PC-9 (cell line): ENCODE data around the gene ABHD17A. TPM values are rescaled to one million over a fixed set of nuclear protein-coding genes. Genes with fewer than 3 reads are reported as not detected.

Source experiments
- BruUV-seq: library from RNA; stranded (reverse); fragments of 400-500 nt; replicated peaks from 2 replicates; lab custom pipeline; 2021; lab: Mats Ljungman, UMichigan
- CTCF ChIA-PET: fragments of 300-600 bp; sonication (Branson Sonifier 250); formaldehyde crosslinking; loops from one replicate; lab custom pipeline; 2022; ENCODE audit warnings: antibody characterized with exemption; lab: Charles Lee
- POLR2A ChIA-PET: fragments of 300-600 bp; sonication (Branson Sonifier 250); formaldehyde crosslinking; loops from one replicate; lab custom pipeline; 2022; ENCODE audit warnings: antibody characterized with exemption; ENCODE audit not compliant: unreplicated experiment; lab: Charles Lee
- DNase-seq, 2 experiments: peaks; one replicate each; pipeline versions ENCODE4 v3.0.0 to v3.0.0-alpha.2; 2015 to 2022; ENCODE audit warnings: mixed read lengths in 1 of 2
- H2AFZ ChIP-seq: fragments of 200-600 bp; sonication (generic); 2 replicates; pipeline ENCODE4 v1.8.1; 2017; ENCODE audit warnings: antibody characterized with exemption
- H3F3A ChIP-seq: fragments of 200-600 bp; sonication (generic); 2 replicates; pipeline ENCODE4 v1.8.1; 2017; ENCODE audit warnings: antibody characterized with exemption, mild to moderate bottlenecking, low read depth; ENCODE audit not compliant: insufficient read depth
- H3K27ac ChIP-seq: fragments of 200-600 bp; sonication (generic); 2 replicates; pipeline ENCODE4 v1.6.1; 2016; ENCODE audit warnings: mixed run types
- H3K27me3 ChIP-seq: fragments of 200-600 bp; sonication (generic); 2 replicates; pipeline ENCODE4 v1.6.1; 2016; ENCODE audit warnings: low read depth, mixed run types; ENCODE audit not compliant: insufficient read depth
- H3K36me3 ChIP-seq: fragments of 200-600 bp; sonication (generic); 2 replicates; pipeline ENCODE4 v1.6.1; 2016; ENCODE audit warnings: low read depth, mixed run types
- H3K4me1 ChIP-seq: fragments of 200-600 bp; sonication (generic); replicated peaks from 2 replicates; pipeline ENCODE4 v1.6.1; 2016; ENCODE audit warnings: mixed run types; ENCODE audit not compliant: insufficient read depth
- H3K4me2 ChIP-seq: fragments of 200-600 bp; sonication (generic); 2 replicates; pipeline ENCODE4 v1.6.1; 2017; ENCODE audit warnings: mixed run types
- H3K4me3 ChIP-seq: fragments of 200-600 bp; sonication (generic); 2 replicates; pipeline ENCODE4 v1.6.1; 2016; ENCODE audit warnings: mixed run types
- H3K79me2 ChIP-seq: fragments of 200-600 bp; sonication (generic); 2 replicates; pipeline ENCODE4 v1.6.1; 2017; ENCODE audit warnings: low read depth, mixed run types
- H3K9me2 ChIP-seq: fragments of 200-600 bp; sonication (generic); 2 replicates; pipeline ENCODE4 v1.8.1; 2017; ENCODE audit warnings: mild to moderate bottlenecking; ENCODE audit not compliant: insufficient read depth
- H3K9me3 ChIP-seq: fragments of 200-600 bp; sonication (generic); 2 replicates; pipeline ENCODE4 v1.8.1; 2016; ENCODE audit warnings: low read depth; ENCODE audit not compliant: insufficient read depth
- H4K20me1 ChIP-seq: fragments of 200-600 bp; sonication (generic); 2 replicates; pipeline ENCODE4 v1.8.1; 2017; ENCODE audit not compliant: insufficient read depth
- CTCF ChIP-seq: fragments of 200-600 bp; sonication (generic); conservative IDR thresholded peaks from 2 replicates; pipeline ENCODE4 v1.6.1; 2017; ENCODE audit warnings: mixed run types, antibody characterized with exemption, mild to moderate bottlenecking, moderate library complexity
- EZH2 ChIP-seq: fragments of 200-600 bp; sonication (generic); IDR thresholded peaks from 2 replicates; pipeline ENCODE4 v1.8.0; 2017; ENCODE audit warnings: antibody characterized with exemption, low read depth
- intact Hi-C: fragments of 100-400 bp; cut with micrococcal nuclease; formaldehyde crosslinking; loops from one replicate; pipeline ENCODE4 v1.10.0; 2022; ENCODE audit not compliant: unreplicated experiment
- total RNA-seq: library from RNA; stranded (reverse); gene quantifications from 2 replicates; pipeline ENCODE4 v1.2.3, GENCODE V29; 2021

ABHD17A gene
- total RNA-seq, 1 experiment from 2014 or later: 35.9 TPM

DNA sequence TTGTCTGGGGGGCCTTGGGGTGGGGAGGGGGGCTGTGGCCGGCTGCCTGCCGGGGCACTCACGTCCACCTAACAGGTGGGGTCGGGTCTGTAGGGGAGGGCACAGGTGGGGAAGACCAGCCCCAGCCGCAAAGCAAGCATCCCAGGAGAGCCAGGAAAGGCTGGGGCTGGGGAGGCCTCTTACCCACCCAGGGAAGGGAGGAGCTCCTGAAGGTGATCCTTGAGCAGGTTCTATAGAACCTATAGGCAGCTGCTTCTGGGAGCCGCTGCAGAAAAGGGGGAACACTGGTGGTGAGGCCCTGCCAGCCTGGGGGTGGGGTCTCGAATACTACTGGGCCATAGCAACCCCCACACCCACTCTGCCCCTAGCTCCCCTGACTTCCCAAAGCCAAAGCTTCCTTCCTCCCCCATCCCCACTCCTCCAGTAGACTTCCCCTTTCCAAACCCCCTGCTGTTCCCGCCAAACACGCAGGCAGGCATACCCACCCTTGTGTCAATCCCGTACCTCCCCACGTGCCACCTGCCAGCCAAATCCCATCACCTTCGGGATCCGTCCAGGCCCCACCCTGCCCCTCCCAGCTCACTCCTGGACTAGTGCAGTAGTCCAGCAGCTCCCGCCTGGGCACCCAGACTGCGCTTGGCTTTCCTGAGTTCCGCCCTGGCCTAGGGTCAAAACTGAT is 27.5 kb downstream of the ABHD17A start:
- H3K27me3 ChIP-seq: no peaks in the 10 kb centered on the region
- H4K20me1 ChIP-seq: peaks cover 53% of the 10 kb centered on the region
- no peaks in the 10 kb centered on the region for H3K9me2 ChIP-seq
- H3K27ac ChIP-seq: no peak overlapping the region
- peaks cover 20% of the 10 kb centered on the region for H3K4me1 ChIP-seq
- no peaks in the 10 kb centered on the region for H3K9me3 ChIP-seq
- peaks cover 8% of the 10 kb centered on the region; the same call in 1 of the 2 replicates for H3F3A ChIP-seq
- H3K4me3 ChIP-seq: no peak overlapping the region
- H2AFZ ChIP-seq: no peak overlapping the region
- no peak for TF ChIP-seq CTCF
- H3K36me3 ChIP-seq: no peaks in the 10 kb centered on the region
- DNase-seq: no peak
- peaks cover 84% of the 10 kb centered on the region for H3K79me2 ChIP-seq
- ChIA-PET POLR2A (interaction anchor here (0.6 kb wide), 1 partner anchor 696 kb away, joined by 15 read pairs; no protein-coding TSS in a partner anchor), CTCF (no interaction called here)
- intact Hi-C loops: no loop called here
- BruUV-seq: no TSS peak
- H3K4me2 ChIP-seq: no peak overlapping the region

GRCh38 chr19:1856698-1857603 is 28.3 kb downstream of the ABHD17A start:
- DNase-seq: peak in 1 of 2 experiments; percentile 72
- intact Hi-C loops: no loop called here
- BruUV-seq: no TSS peak
- Histone ChIP-seq H2AFZ (no peak overlapping the region), H3K4me2 (no peak overlapping the region), H3K27ac (no peak overlapping the region), H3F3A (peaks cover 8% of the 10 kb centered on the region; the same call in 1 of the 2 replicates), H3K36me3 (no peaks in the 10 kb centered on the region), H3K27me3 (no peaks in the 10 kb centered on the region), H3K79me2 (peaks cover 80% of the 10 kb centered on the region), H3K9me3 (no peaks in the 10 kb centered on the region), H3K9me2 (no peaks in the 10 kb centered on the region), H3K4me3 (no peak overlapping the region), H4K20me1 (peaks cover 52% of the 10 kb centered on the region), H3K4me1 (peaks cover 20% of the 10 kb centered on the region)
- ChIA-PET CTCF (interaction anchor here (0.5 kb wide), 1 partner anchor 62 kb away, joined by 3 read pairs; no protein-coding TSS in a partner anchor), POLR2A (interaction anchor here (0.5 to 0.6 kb wide), 2 partner anchors 588 to 695 kb away, joined by 4 to 15 read pairs; partner anchors contain the start of gene CIRBP)
- TF ChIP-seq EZH2 (no peak), CTCF (no peak)

GRCh38 chr19:1856345-1856697 is 29.0 kb downstream of the ABHD17A start:
- no TSS peak for BruUV-seq
- Histone ChIP-seq H3K27ac (no peak overlapping the region), H2AFZ (no peak overlapping the region), H3K9me2 (no peaks in the 10 kb centered on the region), H3K79me2 (peaks cover 73% of the 10 kb centered on the region), H3K36me3 (no peaks in the 10 kb centered on the region), H3K27me3 (no peaks in the 10 kb centered on the region), H3K9me3 (no peaks in the 10 kb centered on the region), H4K20me1 (peaks cover 46% of the 10 kb centered on the region), H3K4me2 (no peak overlapping the region), H3F3A (peaks cover 8% of the 10 kb centered on the region; the same call in 1 of the 2 replicates), H3K4me1 (peaks cover 20% of the 10 kb centered on the region), H3K4me3 (no peak overlapping the region)
- intact Hi-C loops: no loop called here
- no peak for DNase-seq
- TF ChIP-seq CTCF: no peak
- TF ChIP-seq EZH2: no peak
- ChIA-PET POLR2A (no interaction called here), CTCF (no interaction called here)
